Neural cell (in vitro differentiated cells): ENCODE measurements around the gene R3HDM4.

ENCODE experiments used
- EZH2 ChIP-seq: fragments of 200-600, 300-800 bp; shearing (Covaris generic), sonication (generic); IDR thresholded peaks from 2 replicates; pipeline ENCODE4 v1.6.1; 2014; ENCODE audit warnings: antibody characterized with exemption, low read length, borderline replicate concordance, mild to moderate bottlenecking; ENCODE audit not compliant: insufficient read depth, poor library complexity, severe bottlenecking
- POLR2AphosphoS5 ChIP-seq: IDR thresholded peaks from 2 replicates; pipeline ENCODE4 v1.6.1; 2012
- SMC3 ChIP-seq: fragments of 450-650 bp; conservative IDR thresholded peaks from 2 replicates; pipeline ENCODE4 v1.6.1; 2014; ENCODE audit warnings: antibody characterized with exemption, mild to moderate bottlenecking, moderate library complexity; ENCODE audit not compliant: poor library complexity
- TAF1 ChIP-seq: IDR thresholded peaks from 2 replicates; pipeline ENCODE4 v1.6.1; 2012; ENCODE audit warnings: low read depth
- TF ChIP-seq, protein P1 (sequence below): fragments of 450-650 bp; IDR thresholded peaks from 2 replicates; pipeline ENCODE4 v1.5.1; 2014; ENCODE audit warnings: antibody characterized with exemption, mild to moderate bottlenecking, moderate library complexity; ENCODE audit not compliant: poor library complexity, severe bottlenecking

DNA sequence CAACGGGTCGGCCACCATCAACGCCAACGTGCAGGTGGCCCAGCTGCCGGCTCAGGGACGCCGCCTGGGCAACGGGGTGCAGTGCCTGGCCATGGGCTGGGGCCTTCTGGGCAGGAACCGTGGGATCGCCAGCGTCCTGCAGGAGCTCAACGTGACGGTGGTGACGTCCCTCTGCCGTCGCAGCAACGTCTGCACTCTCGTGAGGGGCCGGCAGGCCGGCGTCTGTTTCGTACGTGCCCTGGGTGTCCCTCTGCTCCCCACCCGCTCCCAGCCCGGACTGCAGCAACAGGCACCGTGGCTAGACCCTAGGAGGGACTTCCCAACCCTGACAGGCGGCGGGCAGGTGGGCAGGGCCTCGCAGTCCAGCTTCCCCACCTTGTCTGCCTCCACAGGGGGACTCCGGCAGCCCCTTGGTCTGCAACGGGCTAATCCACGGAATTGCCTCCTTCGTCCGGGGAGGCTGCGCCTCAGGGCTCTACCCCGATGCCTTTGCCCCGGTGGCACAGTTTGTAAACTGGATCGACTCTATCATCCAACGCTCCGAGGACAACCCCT, 57.4 kb downstream of the R3HDM4 start:
- no peak for TF ChIP-seq SMC3
- TF ChIP-seq TAF1 = no peak
- TF ChIP-seq, protein P1, sequence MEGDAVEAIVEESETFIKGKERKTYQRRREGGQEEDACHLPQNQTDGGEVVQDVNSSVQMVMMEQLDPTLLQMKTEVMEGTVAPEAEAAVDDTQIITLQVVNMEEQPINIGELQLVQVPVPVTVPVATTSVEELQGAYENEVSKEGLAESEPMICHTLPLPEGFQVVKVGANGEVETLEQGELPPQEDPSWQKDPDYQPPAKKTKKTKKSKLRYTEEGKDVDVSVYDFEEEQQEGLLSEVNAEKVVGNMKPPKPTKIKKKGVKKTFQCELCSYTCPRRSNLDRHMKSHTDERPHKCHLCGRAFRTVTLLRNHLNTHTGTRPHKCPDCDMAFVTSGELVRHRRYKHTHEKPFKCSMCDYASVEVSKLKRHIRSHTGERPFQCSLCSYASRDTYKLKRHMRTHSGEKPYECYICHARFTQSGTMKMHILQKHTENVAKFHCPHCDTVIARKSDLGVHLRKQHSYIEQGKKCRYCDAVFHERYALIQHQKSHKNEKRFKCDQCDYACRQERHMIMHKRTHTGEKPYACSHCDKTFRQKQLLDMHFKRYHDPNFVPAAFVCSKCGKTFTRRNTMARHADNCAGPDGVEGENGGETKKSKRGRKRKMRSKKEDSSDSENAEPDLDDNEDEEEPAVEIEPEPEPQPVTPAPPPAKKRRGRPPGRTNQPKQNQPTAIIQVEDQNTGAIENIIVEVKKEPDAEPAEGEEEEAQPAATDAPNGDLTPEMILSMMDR = no peak
- TF ChIP-seq POLR2AphosphoS5 = no peak
- TF ChIP-seq EZH2 = no peak
